ENCODE measurements around the gene WDR70. TPM values are rescaled to one million over a fixed set of nuclear protein-coding genes. Genes with fewer than 3 reads are reported as not detected.
"Not testable (repeated sequence)": the region's sequence is repeated elsewhere in the genome, so short reads cannot be mapped to it uniquely, and the experiment has no call there.

Gene WDR70
- total RNA-seq, 1 experiment from 2014 or later = 55.2 TPM

DNA sequence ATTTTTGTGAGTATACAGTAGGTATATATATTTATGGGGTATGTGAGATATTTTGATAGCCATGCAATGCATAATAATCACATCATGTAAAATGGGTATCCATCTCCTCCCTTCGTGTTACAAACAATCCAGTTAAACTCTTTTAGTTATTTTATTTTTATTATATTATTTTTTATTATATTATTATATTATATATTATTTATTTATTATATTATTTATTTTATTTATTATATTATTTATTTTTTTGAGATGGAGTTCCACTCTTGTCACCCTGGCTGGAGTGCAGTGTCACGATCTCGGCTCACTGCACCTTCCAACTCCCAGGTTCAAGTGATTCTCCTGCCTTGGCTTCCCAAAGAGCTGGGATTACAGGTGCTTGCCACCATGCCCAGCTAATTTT lies 138.6 kb downstream of the WDR70 start:
- no TSS peak for BruUV-seq (replicated peaks)
- H3K9me3 ChIP-seq (ENCODE audit: low read depth, low read length, poor library complexity, severe bottlenecking) = peaks cover 14% of the 10 kb centered on the region
- intact Hi-C loops (cut with micrococcal nuclease; ENCODE audit: unreplicated experiment) = no loop called here
- no peak overlapping the region for H3K4me3 ChIP-seq (ENCODE audit: low read depth, low read length, poor library complexity, severe bottlenecking)
- no peaks in the 10 kb centered on the region for H3K27me3 ChIP-seq (replicated peaks; ENCODE audit: insufficient read depth, low read depth, low read length, poor library complexity)
- POLR2A ChIA-PET (ENCODE audit: low non-redundant PET) = no interaction called here
- H3K36me3 ChIP-seq (ENCODE audit: insufficient read depth, low read length, poor library complexity, severe bottlenecking) = no peaks in the 10 kb centered on the region
- no peaks in the 10 kb centered on the region for H3K4me1 ChIP-seq (ENCODE audit: insufficient read depth, low read length, poor library complexity, severe bottlenecking)
- CTCF ChIA-PET = interaction anchor here (0.6 kb wide), 1 partner anchor 21 kb away, joined by 3 read pairs; no protein-coding TSS in a partner anchor
- no peak for DNase-seq (ENCODE audit: low spot score)
- TF ChIP-seq, protein P1, sequence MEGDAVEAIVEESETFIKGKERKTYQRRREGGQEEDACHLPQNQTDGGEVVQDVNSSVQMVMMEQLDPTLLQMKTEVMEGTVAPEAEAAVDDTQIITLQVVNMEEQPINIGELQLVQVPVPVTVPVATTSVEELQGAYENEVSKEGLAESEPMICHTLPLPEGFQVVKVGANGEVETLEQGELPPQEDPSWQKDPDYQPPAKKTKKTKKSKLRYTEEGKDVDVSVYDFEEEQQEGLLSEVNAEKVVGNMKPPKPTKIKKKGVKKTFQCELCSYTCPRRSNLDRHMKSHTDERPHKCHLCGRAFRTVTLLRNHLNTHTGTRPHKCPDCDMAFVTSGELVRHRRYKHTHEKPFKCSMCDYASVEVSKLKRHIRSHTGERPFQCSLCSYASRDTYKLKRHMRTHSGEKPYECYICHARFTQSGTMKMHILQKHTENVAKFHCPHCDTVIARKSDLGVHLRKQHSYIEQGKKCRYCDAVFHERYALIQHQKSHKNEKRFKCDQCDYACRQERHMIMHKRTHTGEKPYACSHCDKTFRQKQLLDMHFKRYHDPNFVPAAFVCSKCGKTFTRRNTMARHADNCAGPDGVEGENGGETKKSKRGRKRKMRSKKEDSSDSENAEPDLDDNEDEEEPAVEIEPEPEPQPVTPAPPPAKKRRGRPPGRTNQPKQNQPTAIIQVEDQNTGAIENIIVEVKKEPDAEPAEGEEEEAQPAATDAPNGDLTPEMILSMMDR (conservative IDR thresholded peaks at IDR 0.05; ENCODE audit: low read depth, low read length) = no peak
- no peak overlapping the region for H3K27ac ChIP-seq (ENCODE audit: low read depth, low read length, poor library complexity, severe bottlenecking)

DNA sequence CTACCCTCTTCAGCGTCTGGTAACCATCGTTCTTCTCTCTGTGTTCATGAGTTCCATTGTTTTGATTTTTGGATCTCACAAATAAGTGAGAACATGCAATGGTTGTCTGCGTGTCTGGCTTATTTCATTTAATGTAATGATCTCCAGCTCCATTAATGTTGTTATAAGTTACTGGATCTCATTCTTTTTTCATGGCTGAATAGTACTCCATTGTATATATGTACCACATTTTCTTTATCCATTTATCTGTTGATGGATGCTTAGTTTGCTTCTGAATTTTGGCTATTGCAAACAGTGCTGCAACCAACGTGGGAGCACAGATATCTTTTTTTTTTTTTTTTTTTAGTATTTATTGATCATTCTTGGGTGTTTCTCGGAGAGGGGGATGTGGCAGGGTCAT lies 139.2 kb downstream of the WDR70 start:
- H3K27me3 ChIP-seq (replicated peaks; ENCODE audit: insufficient read depth, low read depth, low read length, poor library complexity); DNase-seq (ENCODE audit: low spot score); BruUV-seq (replicated peaks); intact Hi-C loops (cut with micrococcal nuclease; ENCODE audit: unreplicated experiment); H3K4me1 ChIP-seq (ENCODE audit: insufficient read depth, low read length, poor library complexity, severe bottlenecking); H3K4me3 ChIP-seq (ENCODE audit: low read depth, low read length, poor library complexity, severe bottlenecking); H3K36me3 ChIP-seq (ENCODE audit: insufficient read depth, low read length, poor library complexity, severe bottlenecking); POLR2A ChIA-PET (ENCODE audit: low non-redundant PET); H3K27ac ChIP-seq (ENCODE audit: low read depth, low read length, poor library complexity, severe bottlenecking): not testable (repeated sequence)
- CTCF ChIA-PET = interaction anchor here (0.6 kb wide), 1 partner anchor 22 kb away, joined by 3 read pairs; no protein-coding TSS in a partner anchor
- H3K9me3 ChIP-seq (ENCODE audit: low read depth, low read length, poor library complexity, severe bottlenecking) = peaks cover 14% of the 10 kb centered on the region

- no peak for DNase-seq (ENCODE audit: low spot score)
- intact Hi-C loops (cut with micrococcal nuclease; ENCODE audit: unreplicated experiment) = no loop called here
- CTCF ChIA-PET = no interaction called here
- H3K4me3 ChIP-seq (ENCODE audit: low read depth, low read length, poor library complexity, severe bottlenecking) = no peak overlapping the region
- no peak overlapping the region for H3K27ac ChIP-seq (ENCODE audit: low read depth, low read length, poor library complexity, severe bottlenecking)
- no peaks in the 10 kb centered on the region for H3K4me1 ChIP-seq (ENCODE audit: insufficient read depth, low read length, poor library complexity, severe bottlenecking)
- no peak for TF ChIP-seq EZH2 (IDR thresholded peaks at IDR 0.05; ENCODE audit: borderline replicate concordance, low read depth, low read length, poor library complexity, severe bottlenecking)
- TF ChIP-seq, protein P1 (conservative IDR thresholded peaks at IDR 0.05; ENCODE audit: low read depth, low read length) = no peak
- no TSS peak for BruUV-seq (replicated peaks)
- H3K36me3 ChIP-seq (ENCODE audit: insufficient read depth, low read length, poor library complexity, severe bottlenecking) = no peaks in the 10 kb centered on the region
- no peaks in the 10 kb centered on the region for H3K27me3 ChIP-seq (replicated peaks; ENCODE audit: insufficient read depth, low read depth, low read length, poor library complexity)
- POLR2A ChIA-PET (ENCODE audit: low non-redundant PET) = no interaction called here
- peaks cover 14% of the 10 kb centered on the region for H3K9me3 ChIP-seq (ENCODE audit: low read depth, low read length, poor library complexity, severe bottlenecking)
Observed at GRCh38 chr5:37519304-37519703, 140.2 kb downstream of the WDR70 start.

- Histone ChIP-seq H3K4me3 (ENCODE audit: low read depth, low read length, poor library complexity, severe bottlenecking) (no peak overlapping the region), H3K36me3 (ENCODE audit: insufficient read depth, low read length, poor library complexity, severe bottlenecking) (no peaks in the 10 kb centered on the region), H3K9me3 (ENCODE audit: low read depth, low read length, poor library complexity, severe bottlenecking) (peaks cover 14% of the 10 kb centered on the region), H3K27ac (ENCODE audit: low read depth, low read length, poor library complexity, severe bottlenecking) (no peak overlapping the region), H3K4me1 (ENCODE audit: insufficient read depth, low read length, poor library complexity, severe bottlenecking) (no peaks in the 10 kb centered on the region), H3K27me3 (replicated peaks; ENCODE audit: insufficient read depth, low read depth, low read length, poor library complexity) (no peaks in the 10 kb centered on the region)
- intact Hi-C loops (cut with micrococcal nuclease; ENCODE audit: unreplicated experiment) = no loop called here
- TF ChIP-seq, protein P1 (conservative IDR thresholded peaks at IDR 0.05; ENCODE audit: low read depth, low read length) = no peak
- no peak for TF ChIP-seq EZH2 (IDR thresholded peaks at IDR 0.05; ENCODE audit: borderline replicate concordance, low read depth, low read length, poor library complexity, severe bottlenecking)
- POLR2A ChIA-PET (ENCODE audit: low non-redundant PET) = no interaction called here
- CTCF ChIA-PET = no interaction called here
- no peak for DNase-seq (ENCODE audit: low spot score)
- no TSS peak for BruUV-seq (replicated peaks)
Observed at GRCh38 chr5:37519807-37520206, 140.7 kb downstream of the WDR70 start.
